ENCODE data around the gene NMRK1.

Gene NMRK1

GRCh38 chr9:75061169-75061568 lies 26.8 kb downstream of the NMRK1 start:
- no peak for DNase-seq (ENCODE audit: low spot score)

GRCh38 chr9:75054368-75055001 lies 33.5 kb downstream of the NMRK1 start:
- DNase-seq (ENCODE audit: low spot score) = peak; percentile 25

GRCh38 chr9:75053869-75054268 lies 34.1 kb downstream of the NMRK1 start:
- no peak for DNase-seq (ENCODE audit: low spot score)

- DNase-seq (ENCODE audit: low spot score) = no peak
Measured at GRCh38 chr9:75051285-75051684, 36.7 kb downstream of the NMRK1 start.

GRCh38 chr9:75047506-75047905 lies 40.4 kb downstream of the NMRK1 start:
- DNase-seq (ENCODE audit: low spot score) = no peak

GRCh38 chr9:75046725-75047345 lies 41.1 kb downstream of the NMRK1 start:
- DNase-seq (ENCODE audit: low spot score) = no peak

- DNase-seq (ENCODE audit: low spot score) = no peak
Measured at GRCh38 chr9:75041041-75041440, 46.9 kb downstream of the NMRK1 start.

GRCh38 chr9:75039801-75040200 lies 48.2 kb downstream of the NMRK1 start:
- no peak for DNase-seq (ENCODE audit: low spot score)

GRCh38 chr9:75039009-75039408 lies 48.9 kb downstream of the NMRK1 start:
- peak; percentile 75 for DNase-seq (ENCODE audit: low spot score)

- no peak for DNase-seq (ENCODE audit: low spot score)
Measured at GRCh38 chr9:75036793-75037192, 51.2 kb downstream of the NMRK1 start.

GRCh38 chr9:75033791-75034473 lies 54.0 kb downstream of the NMRK1 start:
- no peak for DNase-seq (ENCODE audit: low spot score)

- DNase-seq (ENCODE audit: low spot score) = peak; percentile 69
Measured at GRCh38 chr9:75027187-75028107, 60.5 kb downstream of the NMRK1 start.

GRCh38 chr9:75023846-75024245 lies 64.1 kb downstream of the NMRK1 start:
- DNase-seq (ENCODE audit: low spot score) = no peak

- DNase-seq (ENCODE audit: low spot score) = no peak
Measured at GRCh38 chr9:75019654-75020053, 68.3 kb downstream of the NMRK1 start.

GRCh38 chr9:75019022-75019421 lies 68.9 kb downstream of the NMRK1 start:
- no peak for DNase-seq (ENCODE audit: low spot score)

GRCh38 chr9:75017378-75017777 lies 70.6 kb downstream of the NMRK1 start:
- DNase-seq (ENCODE audit: low spot score) = no peak

- DNase-seq (ENCODE audit: low spot score) = no peak
Measured at GRCh38 chr9:75013735-75014134, 74.2 kb downstream of the NMRK1 start.

Measured in GM03348 (cell line).